ENCODE measurements around the gene SYF2.

Gene SYF2

GRCh38 chr1:25184001-25184762, 48.1 kb downstream of the SYF2 start:
- no peak for DNase-seq (ENCODE audit: low spot score)

DNA sequence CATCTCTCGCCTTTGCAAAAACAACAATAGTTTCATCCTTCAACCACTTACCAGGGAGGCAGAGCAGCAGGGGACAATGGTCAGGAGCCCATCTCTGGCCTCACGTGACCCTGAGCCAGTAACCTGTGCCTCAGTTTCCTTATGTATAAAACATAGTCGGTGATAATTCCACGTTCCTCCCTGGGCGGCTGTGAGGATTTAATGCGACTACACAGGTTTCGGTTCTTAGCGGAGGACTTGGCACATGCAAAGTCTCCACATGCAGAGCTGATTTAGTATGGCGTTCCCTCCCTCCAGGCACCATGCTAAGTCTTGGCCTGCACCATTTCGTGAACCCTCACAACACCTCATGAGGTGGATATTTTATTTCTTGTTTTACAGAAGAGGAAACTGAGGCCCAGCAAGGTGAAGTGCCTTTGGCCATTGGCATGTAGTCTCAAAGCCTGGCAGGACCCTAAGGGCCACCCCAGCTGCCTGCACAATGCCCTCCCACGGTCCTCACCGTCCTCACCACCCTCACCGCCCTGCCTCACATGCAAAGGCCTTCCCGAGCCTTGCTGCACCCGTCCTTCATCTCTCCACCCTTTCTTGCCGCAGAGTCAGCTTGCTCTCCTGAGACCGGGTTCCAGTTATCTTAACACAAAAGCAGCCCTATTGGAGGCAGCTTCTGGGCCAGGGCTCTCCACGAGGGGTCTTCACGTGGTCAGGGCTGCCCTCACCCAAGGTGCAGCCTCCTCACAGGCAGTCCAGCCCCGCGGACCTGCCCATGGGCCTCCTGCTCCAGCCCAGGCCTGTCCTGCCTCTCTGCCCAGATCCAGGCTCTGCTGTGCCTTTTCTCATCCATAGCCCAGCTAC, 48.9 kb downstream of the SYF2 start:
- no peak for DNase-seq (ENCODE audit: low spot score)

DNA sequence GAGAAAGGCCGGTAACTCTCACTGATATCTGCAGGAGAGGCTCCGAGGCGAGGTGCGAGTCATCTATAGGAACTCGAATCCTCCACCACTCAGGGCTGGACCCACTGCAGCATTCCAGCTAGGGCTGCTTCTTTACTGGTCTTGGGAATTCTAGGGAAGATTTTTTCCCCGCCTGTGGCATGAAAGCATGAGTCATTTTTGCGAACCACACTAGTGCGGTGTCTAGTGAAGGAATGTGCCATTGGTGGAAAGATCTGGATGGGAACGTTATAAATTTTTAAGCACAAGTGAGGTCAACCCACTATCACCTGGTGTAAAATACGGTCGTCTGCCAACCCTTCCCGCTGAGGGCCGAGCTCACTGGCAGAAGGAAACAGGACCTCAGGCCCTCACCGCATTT, 49.7 kb downstream of the SYF2 start:
- no peak for DNase-seq (ENCODE audit: low spot score)

DNA sequence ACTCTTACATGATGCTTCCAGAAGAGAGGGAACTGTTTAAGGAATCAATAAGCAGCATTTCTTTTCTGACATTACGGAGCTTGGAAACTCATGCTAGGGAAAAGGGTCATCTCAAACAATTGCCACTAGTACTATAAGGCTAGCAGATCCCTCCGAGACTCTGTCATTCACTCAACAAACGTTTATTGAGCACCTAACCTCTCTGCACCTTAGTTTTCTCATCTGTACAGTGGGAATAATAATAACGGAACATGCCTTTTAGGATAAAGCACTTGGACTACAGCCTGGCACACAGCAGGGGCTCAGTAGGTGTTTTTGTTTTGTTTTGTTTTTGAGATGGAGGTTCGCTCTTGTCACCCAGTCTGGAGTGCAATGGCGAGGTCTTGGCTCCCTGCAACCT, 51.3 kb downstream of the SYF2 start:
- no peak for DNase-seq (ENCODE audit: low spot score)

DNA sequence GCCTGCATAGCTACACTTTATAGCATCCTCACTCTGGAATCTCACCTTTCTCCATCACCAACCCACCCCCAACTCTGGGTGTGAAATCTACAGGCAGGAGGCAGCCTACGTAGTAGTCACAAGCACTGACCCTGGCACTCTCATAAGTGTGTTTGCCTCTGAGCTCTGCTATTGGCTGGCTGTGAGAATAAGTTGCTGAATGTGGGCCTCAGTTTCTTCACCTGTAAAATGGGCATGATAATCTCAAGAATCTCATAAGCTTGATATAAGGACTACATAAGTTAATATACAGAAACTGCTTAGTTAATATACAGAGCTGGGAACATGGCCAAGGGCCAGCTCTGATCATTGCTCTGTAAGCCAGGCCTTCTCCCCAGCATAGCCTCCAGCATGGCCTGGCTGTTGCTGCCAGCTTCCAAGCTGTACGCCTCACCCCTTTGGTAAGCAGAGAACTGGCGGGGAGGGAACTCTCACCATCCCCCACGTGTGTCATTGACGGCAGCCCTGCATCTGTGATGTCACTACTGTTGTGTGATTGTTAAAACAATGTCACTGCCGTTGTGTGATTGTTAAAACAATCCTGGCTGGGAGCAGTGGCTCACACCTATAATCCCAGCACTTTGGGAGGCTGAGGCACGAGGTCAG, 53.3 kb downstream of the SYF2 start:
- DNase-seq (ENCODE audit: low spot score) = no peak

GRCh38 chr1:25174730-25175612, 57.3 kb downstream of the SYF2 start:
- no peak for DNase-seq (ENCODE audit: low spot score)

DNA sequence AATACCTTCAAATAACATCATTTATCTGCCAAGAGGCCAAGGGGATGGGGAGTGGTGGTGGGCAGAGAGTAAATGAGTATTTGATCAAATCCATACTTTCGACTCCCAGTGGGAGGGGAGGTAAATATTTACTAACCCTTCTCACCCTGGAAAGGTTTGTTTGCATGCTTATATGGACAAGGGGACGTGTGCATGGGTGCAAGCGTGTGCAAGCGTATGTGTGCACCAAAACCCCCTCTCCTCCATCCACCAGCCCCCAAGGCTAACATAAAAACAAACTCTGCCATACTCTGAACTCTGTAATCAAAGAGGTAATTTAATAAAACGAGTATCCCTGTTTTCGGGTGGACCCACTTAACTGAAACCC, 58.0 kb downstream of the SYF2 start:
- no peak for DNase-seq (ENCODE audit: low spot score)

- no peak for DNase-seq (ENCODE audit: low spot score)
Measured at GRCh38 chr1:25173809-25174340, 58.4 kb downstream of the SYF2 start.
